Activated T-cell treated with anti-CD3 and anti-CD28 coated beads, Interleukin-2, amount 50 U/mL, for 24 hours (primary cell): ENCODE measurements around the gene TENT4A.

Source experiments
- DNase-seq: peaks from one replicate; pipeline ENCODE4 v3.0.0-alpha.2; 2020
- H3K27ac Mint-ChIP-seq: 2 replicates; pipeline ENCODE4 v1.8.0; 2020; ENCODE audit warnings: mild to moderate bottlenecking, mixed read lengths
- H3K27me3 Mint-ChIP-seq: 2 replicates; pipeline ENCODE4 v1.8.0; 2020; ENCODE audit warnings: mixed read lengths
- H3K36me3 Mint-ChIP-seq: 2 replicates; pipeline ENCODE4 v1.8.0; 2020; ENCODE audit warnings: low read depth, mixed read lengths
- H3K4me1 Mint-ChIP-seq: 2 replicates; pipeline ENCODE4 v1.8.0; 2020; ENCODE audit warnings: low read depth, mixed read lengths
- H3K4me3 Mint-ChIP-seq: 2 replicates; pipeline ENCODE4 v1.8.0; 2020; ENCODE audit warnings: mild to moderate bottlenecking, moderate library complexity, mixed read lengths
- H3K9me3 Mint-ChIP-seq: 2 replicates; pipeline ENCODE4 v1.8.0; 2020; ENCODE audit warnings: mixed read lengths

The TENT4A gene

DNA sequence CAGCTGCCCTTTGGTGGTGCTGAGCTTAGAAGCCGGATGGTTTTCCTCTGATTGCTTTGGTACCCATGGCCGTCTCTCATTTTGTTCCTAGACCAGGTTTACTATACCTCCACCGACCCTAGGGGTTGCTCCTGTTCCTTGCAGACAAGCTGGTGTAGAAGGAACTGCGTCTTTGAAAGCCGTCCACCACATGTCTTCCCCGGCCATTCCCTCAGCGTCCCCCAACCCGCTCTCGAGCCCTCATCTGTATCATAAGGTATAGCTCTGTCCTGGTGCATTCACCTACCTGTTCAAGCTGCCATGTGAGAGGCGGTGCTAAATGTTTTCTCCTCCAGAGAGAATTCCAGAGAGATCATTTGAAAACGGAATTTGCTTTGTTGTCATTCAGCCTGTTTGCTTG, 39.5 kb downstream of the TENT4A start:
- peaks cover 95% of the 10 kb centered on the region for H3K36me3 Mint-ChIP-seq
- H3K9me3 Mint-ChIP-seq: no peaks in the 10 kb centered on the region
- H3K27me3 Mint-ChIP-seq: no peaks in the 10 kb centered on the region
- no peak overlapping the region for H3K27ac Mint-ChIP-seq
- H3K4me3 Mint-ChIP-seq: no peak overlapping the region
- DNase-seq: peak; percentile 0
- H3K4me1 Mint-ChIP-seq: no peaks in the 10 kb centered on the region

DNA sequence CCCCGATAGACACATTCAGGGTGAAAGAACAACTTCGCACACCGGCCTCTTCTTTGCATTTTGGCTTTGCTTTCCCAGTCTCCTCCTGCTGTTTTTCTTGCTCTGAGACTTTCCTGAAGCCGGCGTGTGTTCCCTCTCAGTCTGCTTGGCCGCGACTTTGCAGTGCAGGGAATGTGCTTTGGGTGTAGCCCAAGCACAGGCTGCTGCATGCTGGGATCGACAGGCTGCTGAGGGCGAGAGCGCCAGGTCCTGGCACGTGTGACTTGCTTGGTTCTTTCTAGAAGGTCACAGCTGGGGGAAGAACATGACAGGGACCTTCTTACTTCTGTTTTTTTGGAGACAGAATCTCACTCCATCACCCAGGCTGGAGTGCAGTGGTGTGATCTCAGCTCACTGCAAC, 40.6 kb downstream of the TENT4A start:
- Mint-ChIP-seq H3K27ac (no peak overlapping the region), H3K36me3 (peaks cover 92% of the 10 kb centered on the region), H3K4me1 (no peaks in the 10 kb centered on the region), H3K9me3 (no peaks in the 10 kb centered on the region), H3K27me3 (no peaks in the 10 kb centered on the region), H3K4me3 (no peak overlapping the region)
- DNase-seq: peak; percentile 3

DNA sequence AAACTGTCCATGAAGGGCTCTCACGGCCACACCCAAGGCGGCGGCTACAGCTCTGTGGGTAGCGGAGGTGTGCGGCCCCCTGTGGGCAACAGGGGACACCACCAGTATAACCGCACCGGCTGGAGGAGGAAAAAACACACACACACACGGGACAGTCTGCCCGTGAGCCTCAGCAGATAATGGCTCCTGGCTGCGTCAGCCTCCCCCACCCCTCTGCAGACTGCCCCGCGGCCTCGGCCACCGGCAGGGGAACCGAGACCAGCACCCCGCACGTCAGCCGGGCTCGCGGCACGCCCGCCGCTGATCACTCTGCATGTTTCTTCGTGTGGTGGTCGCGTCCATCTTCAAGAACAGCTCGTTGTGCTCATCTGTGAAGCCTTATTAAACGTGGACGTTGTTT, 41.5 kb downstream of the TENT4A start:
- Mint-ChIP-seq H3K27me3 (no peaks in the 10 kb centered on the region), H3K4me3 (no peak overlapping the region), H3K36me3 (peaks cover 84% of the 10 kb centered on the region), H3K4me1 (no peaks in the 10 kb centered on the region), H3K27ac (no peak overlapping the region), H3K9me3 (no peaks in the 10 kb centered on the region)
- peak; percentile 20 for DNase-seq

DNA sequence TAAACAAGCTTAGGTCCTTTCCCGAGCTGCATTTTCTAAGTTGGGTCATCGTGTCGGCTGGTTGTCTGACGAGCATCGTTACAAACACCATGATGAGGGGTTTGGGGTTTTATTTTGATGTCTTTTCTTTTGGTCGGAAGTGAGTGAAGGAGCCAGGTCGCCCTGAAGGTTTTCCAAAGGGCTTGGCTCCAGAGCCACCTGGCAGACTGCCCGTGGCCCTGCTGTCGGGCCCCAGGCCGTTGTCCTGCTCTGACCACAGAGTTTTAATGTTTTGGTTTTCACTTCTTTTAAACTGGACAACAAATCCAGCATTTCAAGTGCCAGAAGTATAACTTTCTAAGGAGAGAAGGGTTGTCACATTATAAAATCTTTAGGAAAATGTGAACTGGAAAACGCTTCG, 42.3 kb downstream of the TENT4A start:
- Mint-ChIP-seq H3K27ac (no peak overlapping the region), H3K27me3 (no peaks in the 10 kb centered on the region), H3K4me3 (no peak overlapping the region), H3K4me1 (no peaks in the 10 kb centered on the region), H3K36me3 (peaks cover 77% of the 10 kb centered on the region), H3K9me3 (peaks cover under 1% of the 10 kb centered on the region)
- peak; percentile 17 for DNase-seq

DNA sequence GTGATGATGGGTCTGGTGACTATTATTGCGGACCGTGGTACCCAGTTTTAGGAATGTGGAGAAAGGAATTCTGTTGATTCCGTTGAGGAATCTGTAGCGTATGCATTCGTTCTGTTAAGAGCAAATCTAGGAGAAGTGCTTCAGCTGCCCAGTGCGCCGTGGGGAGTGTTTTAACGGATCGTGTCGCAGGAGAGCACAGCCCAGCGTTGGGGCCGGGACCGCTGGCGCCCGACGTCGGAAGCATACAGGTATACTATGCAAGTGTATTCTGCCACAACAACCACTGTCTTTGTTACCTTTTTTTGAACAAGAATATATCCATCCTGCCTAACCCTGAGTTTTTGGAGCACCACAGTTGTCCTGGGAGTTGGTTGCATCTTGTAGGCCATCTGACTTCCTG, 42.7 kb downstream of the TENT4A start:
- Mint-ChIP-seq H3K4me3 (no peak overlapping the region), H3K27ac (no peak overlapping the region), H3K9me3 (peaks cover 2% of the 10 kb centered on the region), H3K4me1 (no peaks in the 10 kb centered on the region), H3K27me3 (no peaks in the 10 kb centered on the region), H3K36me3 (peaks cover 73% of the 10 kb centered on the region)
- no peak for DNase-seq

DNA sequence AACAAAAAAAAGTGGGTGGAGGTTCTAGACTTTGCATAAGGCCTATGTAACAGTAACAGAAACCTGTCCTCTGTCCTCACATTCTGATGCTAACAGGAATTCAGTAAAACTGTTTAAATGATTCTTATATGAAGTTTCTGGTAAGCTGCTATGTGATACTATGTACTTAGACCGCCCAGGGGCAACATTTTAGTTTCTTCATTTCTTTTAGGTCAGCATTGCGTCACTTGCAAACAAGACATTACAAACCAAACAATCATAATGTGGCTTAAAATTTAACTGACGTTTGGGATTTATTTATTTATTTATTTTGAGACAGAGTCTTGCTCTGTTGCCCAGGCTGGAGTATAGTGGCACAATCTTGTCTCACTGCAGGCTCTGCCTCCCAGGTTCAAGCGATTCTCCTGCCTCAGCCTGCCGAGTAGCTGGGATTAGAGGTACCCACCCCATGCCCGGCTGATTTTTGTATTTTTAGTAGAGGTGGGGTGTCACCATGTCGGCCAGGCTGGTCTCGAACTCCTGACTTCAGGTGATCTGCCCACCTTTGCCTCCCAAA, 44.3 kb downstream of the TENT4A start:
- DNase-seq: no peak
- H3K27me3 Mint-ChIP-seq: no peaks in the 10 kb centered on the region
- peaks cover 2% of the 10 kb centered on the region for H3K9me3 Mint-ChIP-seq
- H3K4me1 Mint-ChIP-seq: no peaks in the 10 kb centered on the region
- peaks cover 58% of the 10 kb centered on the region for H3K36me3 Mint-ChIP-seq
- no peak overlapping the region for H3K27ac Mint-ChIP-seq
- no peak overlapping the region for H3K4me3 Mint-ChIP-seq

DNA sequence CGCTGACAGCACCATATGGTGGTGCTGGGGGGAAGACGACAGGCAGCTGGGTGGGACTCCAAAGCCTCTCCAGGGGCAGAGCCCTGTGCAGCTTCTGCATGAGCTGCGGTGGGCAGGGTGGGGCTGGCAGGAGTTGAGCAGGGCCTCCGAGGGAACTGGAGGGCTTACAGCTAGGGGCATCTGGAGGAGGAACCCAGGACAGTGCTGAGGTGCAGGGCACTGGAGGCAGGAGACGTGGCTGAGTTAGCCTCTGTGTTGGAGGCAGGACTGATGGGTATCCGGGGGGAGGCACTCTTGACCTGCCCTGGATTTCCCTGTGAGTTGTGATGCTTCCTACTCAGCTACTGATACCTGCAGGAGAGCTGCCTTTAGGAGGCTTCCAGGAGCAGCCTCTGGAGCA, 45.0 kb downstream of the TENT4A start:
- H3K27ac Mint-ChIP-seq: peak overlapping the region; percentile 64
- peaks cover 52% of the 10 kb centered on the region for H3K36me3 Mint-ChIP-seq
- H3K27me3 Mint-ChIP-seq: no peaks in the 10 kb centered on the region
- no peak for DNase-seq
- no peak overlapping the region for H3K4me3 Mint-ChIP-seq
- H3K9me3 Mint-ChIP-seq: peaks cover 2% of the 10 kb centered on the region
- H3K4me1 Mint-ChIP-seq: no peaks in the 10 kb centered on the region

DNA sequence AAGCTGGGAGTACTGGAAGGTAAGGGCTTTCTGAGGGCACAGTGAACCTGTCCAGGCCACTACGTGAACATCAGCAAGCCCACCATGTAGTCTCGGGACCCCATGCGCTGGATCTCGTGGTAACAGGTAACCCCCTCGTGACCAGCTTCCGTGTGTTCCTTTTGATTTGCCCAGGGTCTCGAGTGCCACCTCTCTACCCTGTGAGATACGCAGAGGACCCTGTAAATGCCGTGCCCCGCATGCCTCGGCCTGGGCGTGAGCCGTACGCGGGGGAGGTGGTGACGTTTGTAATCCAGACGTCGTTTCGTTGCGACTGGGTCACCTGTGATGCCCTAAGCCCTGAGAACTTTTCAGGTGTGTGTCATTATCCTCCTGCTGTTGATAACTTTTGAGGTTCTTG, 45.5 kb downstream of the TENT4A start:
- Mint-ChIP-seq H3K36me3 (peaks cover 47% of the 10 kb centered on the region), H3K4me3 (no peak overlapping the region), H3K4me1 (no peaks in the 10 kb centered on the region), H3K9me3 (peaks cover 2% of the 10 kb centered on the region), H3K27ac (no peak overlapping the region), H3K27me3 (no peaks in the 10 kb centered on the region)
- DNase-seq: no peak

DNA sequence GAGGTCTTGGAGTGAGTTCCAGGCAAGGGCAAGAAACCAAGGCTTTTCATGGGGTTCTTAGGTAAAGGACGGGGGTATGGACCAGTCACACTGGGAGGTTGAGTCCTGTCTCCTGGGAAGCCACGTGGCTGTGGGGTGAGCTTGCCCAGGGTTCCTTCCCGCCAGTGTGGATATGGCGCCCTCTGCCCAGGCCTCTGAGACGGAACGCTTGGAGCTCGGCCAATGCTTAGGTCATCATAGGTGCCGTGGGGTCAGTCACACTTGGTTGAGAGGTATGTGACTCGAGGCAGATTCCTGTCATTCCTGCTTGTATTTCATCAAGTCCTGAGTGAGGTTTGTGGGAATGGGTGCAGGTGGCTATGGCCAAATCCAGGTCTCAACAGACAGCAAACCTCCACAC, 46.2 kb downstream of the TENT4A start:
- Mint-ChIP-seq H3K36me3 (peaks cover 40% of the 10 kb centered on the region), H3K27me3 (no peaks in the 10 kb centered on the region), H3K27ac (no peak overlapping the region), H3K4me3 (no peak overlapping the region), H3K9me3 (peaks cover 2% of the 10 kb centered on the region), H3K4me1 (no peaks in the 10 kb centered on the region)
- no peak for DNase-seq

DNA sequence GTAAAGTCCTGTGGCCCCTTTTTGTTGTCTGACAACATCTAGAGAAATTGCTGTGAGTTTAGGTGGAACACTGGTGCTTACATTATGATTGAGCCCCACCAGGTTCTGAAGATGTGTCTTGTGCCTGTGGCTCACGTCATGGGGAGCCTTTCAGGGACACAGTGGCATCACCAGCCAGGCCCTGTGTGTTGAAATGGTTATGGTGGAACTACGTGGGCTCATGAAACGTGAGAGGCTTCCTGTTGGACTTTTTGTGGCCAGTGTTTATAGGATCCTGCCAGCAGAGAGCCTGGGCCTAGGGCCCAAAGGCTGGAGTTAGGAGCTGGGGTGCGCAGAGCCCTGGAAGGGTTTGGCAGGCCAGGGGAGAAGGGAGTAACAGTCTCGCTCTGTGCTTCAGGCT, 46.8 kb downstream of the TENT4A start:
- no peak overlapping the region for H3K27ac Mint-ChIP-seq
- no peak for DNase-seq
- peaks cover 35% of the 10 kb centered on the region for H3K36me3 Mint-ChIP-seq
- peaks cover 2% of the 10 kb centered on the region for H3K9me3 Mint-ChIP-seq
- no peak overlapping the region for H3K4me3 Mint-ChIP-seq
- no peaks in the 10 kb centered on the region for H3K4me1 Mint-ChIP-seq
- no peaks in the 10 kb centered on the region for H3K27me3 Mint-ChIP-seq

DNA sequence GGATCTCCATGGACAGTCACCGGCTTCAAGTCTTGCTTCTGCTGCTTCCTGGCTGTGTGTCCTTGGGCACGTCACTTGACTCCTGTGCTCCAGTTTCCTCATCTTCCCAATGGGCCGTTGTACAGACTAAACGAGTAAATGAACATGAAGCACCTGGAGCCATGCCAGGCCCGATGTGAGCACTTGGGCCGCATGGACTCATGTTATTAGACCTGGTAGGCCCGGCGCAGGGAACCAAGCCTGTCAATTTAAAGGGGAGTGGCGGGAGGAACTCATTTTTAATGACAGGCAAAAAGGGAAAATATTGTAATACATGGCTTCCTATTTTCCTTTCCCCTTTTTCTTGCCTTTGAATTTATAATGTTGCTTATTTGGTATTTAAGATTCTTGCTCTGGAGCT, 47.5 kb downstream of the TENT4A start:
- peaks cover 2% of the 10 kb centered on the region for H3K9me3 Mint-ChIP-seq
- H3K27me3 Mint-ChIP-seq: no peaks in the 10 kb centered on the region
- peaks cover 28% of the 10 kb centered on the region for H3K36me3 Mint-ChIP-seq
- H3K27ac Mint-ChIP-seq: no peak overlapping the region
- no peak overlapping the region for H3K4me3 Mint-ChIP-seq
- peaks cover 3% of the 10 kb centered on the region for H3K4me1 Mint-ChIP-seq
- DNase-seq: no peak

DNA sequence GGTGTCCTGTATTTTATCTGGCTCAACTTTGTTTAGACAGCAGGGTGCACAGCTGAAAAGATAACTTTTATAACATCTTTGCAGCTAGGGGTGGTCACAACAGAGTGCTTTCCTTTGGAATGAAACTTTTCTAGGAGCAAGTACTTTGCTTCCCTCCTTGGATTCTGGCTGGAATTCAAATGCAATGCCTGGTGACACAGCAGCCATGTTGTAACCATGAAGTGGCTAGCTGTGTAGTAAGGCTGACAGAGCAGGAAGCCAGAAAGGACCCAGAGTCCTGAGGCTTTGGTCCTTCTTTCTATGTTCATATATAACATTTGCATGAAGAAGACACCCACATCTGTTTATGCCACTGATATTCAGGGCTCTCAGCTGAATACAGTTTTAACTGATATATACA, 48.1 kb downstream of the TENT4A start:
- Mint-ChIP-seq H3K27ac (no peak overlapping the region), H3K9me3 (peaks cover 2% of the 10 kb centered on the region), H3K4me3 (no peak overlapping the region), H3K4me1 (peaks cover 7% of the 10 kb centered on the region), H3K36me3 (peaks cover 22% of the 10 kb centered on the region), H3K27me3 (no peaks in the 10 kb centered on the region)
- no peak for DNase-seq

DNA sequence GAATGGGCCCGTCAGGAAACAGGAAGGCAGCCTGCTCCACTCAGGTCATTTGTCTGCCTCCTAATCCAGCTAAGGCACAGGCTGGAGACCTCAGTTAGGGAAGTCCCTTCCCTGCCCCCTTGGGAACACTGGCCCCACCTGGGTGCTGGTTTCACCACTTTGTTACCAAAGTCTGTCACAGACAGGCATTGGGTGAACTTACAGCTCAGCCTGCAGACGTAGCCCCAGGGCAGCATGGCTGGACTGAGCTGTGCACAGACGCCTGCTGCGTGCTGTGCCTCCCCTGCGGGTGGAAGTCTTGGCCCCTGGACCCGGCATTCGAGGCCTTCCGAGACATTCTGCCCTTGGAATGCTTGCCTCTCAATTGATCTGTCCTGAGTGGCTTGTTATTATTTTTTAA, 48.9 kb downstream of the TENT4A start:
- Mint-ChIP-seq H3K9me3 (peaks cover 2% of the 10 kb centered on the region), H3K27ac (no peak overlapping the region), H3K4me3 (no peak overlapping the region), H3K36me3 (peaks cover 15% of the 10 kb centered on the region), H3K4me1 (peaks cover 8% of the 10 kb centered on the region), H3K27me3 (no peaks in the 10 kb centered on the region)
- no peak for DNase-seq

DNA sequence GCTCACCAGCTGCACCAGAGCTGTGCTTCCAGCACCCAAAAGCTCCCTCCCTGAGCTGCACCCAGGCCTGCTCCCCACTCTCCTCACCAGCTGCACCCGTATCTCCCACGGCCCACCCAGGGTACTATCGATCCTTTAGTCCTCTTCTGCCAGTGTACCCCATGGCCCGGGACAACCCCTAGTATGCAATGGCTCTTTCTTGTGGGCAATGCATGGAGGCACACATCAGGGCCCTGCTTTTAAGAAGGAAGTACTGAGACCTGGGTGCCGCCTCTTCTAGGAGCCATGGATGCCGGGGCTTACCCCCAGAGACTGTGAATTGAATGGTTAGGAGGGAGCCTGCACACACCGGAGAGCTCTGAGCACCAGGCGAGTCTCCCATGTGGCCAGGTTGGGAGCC, 49.5 kb downstream of the TENT4A start:
- Mint-ChIP-seq H3K36me3 (peaks cover 10% of the 10 kb centered on the region), H3K4me1 (peaks cover 8% of the 10 kb centered on the region), H3K27ac (no peak overlapping the region), H3K27me3 (no peaks in the 10 kb centered on the region), H3K9me3 (peaks cover 2% of the 10 kb centered on the region), H3K4me3 (no peak overlapping the region)
- no peak for DNase-seq

DNA sequence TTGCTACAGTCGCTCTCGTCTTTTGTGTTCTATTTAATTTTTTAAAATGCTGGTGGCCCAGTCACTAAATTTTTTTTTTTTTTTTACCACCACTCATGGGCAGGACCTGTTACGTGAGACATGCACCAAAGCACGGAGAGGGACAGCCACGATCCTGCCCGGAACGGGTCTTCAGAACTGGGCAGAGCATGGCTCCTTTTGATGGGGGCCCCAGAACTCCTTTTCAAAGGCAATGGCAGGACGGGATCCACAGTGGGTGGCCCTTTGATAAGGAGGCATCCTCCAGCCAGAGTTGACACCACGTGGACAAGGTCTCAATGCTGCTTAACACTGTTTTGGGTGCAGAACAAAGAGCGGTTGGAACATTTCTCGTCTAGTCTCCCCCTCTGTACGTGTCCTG, 50.0 kb downstream of the TENT4A start:
- H3K36me3 Mint-ChIP-seq: peaks cover 5% of the 10 kb centered on the region
- no peak overlapping the region for H3K4me3 Mint-ChIP-seq
- peaks cover 8% of the 10 kb centered on the region for H3K4me1 Mint-ChIP-seq
- DNase-seq: no peak
- peaks cover 2% of the 10 kb centered on the region for H3K9me3 Mint-ChIP-seq
- H3K27me3 Mint-ChIP-seq: no peaks in the 10 kb centered on the region
- no peak overlapping the region for H3K27ac Mint-ChIP-seq
